Left colon (tissue), 2 donors: Measurements from ENCODE around the gene MTCH1. TPM values are rescaled to one million over a fixed set of nuclear protein-coding genes. Genes with fewer than 3 reads are reported as not detected.
"Not testable (repeated sequence)": the region's sequence is repeated elsewhere in the genome, so short reads cannot be mapped to it uniquely, and the experiment has no call there.

Experiments
- ATAC-seq: fragments of 200-7000 bp; cut with Tn5 transposase; one replicate; pipeline ENCODE4 v1.9.1; 2020; ENCODE audit warnings: mild to moderate bottlenecking, moderate library complexity
- DNase-seq, 2 donors: peaks; one replicate each; pipeline ENCODE4 v3.0.0-alpha.2; 2020
- intact Hi-C, 2 donors: fragments of 100-400 bp; cut with DNase I in 1 of 2; cut with micrococcal nuclease in 1 of 2; formaldehyde crosslinking; loops; one replicate each; pipeline versions ENCODE4 v1.11.2 to v1.14.0; 2022; cut with DNase I, micrococcal nuclease
- total RNA-seq, 2 donors: library from RNA; stranded (reverse); fragmentation: NEBNext Ultra II Directional; extraction: Animal tissue kit (Norgen Biotek cat#: 25700); gene quantifications; one replicate each; pipeline ENCODE4 v1.2.1, GENCODE V29; 2021
- donor health status: DM: no; HTN: no; CAD: no.
- donor health status: DM: yes; HTN: yes; CAD: no.

The MTCH1 gene
- total RNA-seq, 2 donors from 2014 or later, result 142 to 149 TPM

DNA sequence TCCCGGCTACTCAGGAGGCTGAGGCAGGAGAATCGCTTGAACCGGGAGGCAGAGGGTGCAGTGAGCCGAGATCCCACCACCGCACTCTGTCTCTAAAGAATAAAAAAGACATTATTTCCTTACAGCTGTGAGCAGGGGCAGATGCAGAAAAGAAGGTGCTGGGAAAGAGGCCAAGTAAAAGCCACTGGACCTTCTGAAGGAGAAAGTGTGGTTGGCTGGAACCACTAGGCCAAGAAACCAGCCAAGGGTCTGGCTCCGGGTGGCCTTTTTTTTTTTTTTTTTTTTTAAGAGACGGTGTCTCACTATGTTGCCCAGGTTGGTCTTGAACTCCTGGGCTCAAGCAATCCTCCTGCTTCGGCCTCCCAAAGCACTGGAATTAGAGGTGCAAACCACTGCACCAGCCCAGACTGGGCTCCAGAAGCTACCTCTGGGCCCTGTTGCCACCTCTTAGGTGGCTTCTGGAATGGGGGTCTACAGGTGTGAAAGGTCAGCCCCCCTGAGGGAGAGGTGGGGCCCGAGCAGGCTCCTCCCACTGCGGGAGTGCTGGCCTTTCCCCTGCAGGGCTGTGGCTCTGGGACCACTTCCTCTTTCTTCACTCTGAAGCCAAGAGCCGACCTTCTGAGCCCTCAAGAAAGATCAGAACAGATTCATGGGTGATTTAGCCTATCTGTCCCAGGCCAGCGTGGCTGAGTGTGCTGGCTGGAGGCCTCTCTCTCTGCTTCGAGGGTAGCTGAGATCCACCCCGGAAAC lies 19.2 kb upstream of the MTCH1 start, which contains the start of gene FGD2:
Gene FGD2, plus strand, starts transcription at position 595 of the 750 bp plus-strand sequence. CDS start 163 bp downstream, outside the sequence.
- ATAC-seq, result peak; percentile 52
- DNase-seq, result peak in 1 of 2 donors; percentile 53
- intact Hi-C loops, result no loop called here

DNA sequence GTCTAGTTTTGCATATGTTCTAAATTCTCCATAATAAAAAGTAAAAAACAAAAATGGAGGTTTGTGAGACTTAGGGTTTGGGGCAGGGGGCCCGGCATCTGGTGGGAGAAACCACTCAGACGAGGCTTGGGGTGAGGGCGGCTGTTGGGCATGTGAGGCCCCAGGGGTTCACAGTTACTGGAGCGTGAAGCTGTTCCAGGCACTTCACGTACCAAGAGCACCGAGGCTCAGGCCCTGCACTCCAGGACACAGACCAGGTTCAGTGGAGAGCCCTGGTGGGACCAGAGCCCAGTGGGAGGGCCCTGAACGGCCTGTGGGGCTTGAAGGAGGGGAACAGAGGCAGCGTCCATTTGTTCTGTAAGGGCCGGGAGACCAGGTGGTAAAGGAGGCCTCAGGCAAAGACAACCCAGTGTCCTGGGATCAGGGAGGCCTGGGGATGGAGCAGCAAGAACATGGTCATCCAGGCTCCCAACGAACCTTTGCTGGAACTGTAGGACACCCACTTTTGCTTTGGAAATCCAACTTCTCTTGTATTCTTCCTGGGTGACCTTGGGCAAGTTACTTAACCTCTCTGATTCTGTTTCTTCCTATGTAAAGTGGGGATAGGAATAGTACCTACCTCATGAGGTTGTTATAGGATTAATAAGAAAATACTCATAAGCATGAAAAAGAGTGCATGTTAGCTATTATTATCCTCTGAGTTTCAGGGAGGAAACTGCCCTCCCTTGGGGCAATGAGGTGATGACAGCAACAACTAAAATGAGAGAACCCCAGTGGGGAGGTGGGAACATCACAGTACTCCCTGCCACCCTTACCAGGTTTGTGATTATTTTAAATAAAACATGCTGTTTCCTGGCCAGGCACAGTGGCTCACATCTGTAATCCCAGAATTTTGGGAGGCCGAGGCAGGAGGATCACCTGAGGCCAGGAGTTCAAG lies 18.3 kb upstream of the MTCH1 start:
- intact Hi-C loops, result no loop called here
- DNase-seq (no peak), ATAC-seq (no peak)

DNA sequence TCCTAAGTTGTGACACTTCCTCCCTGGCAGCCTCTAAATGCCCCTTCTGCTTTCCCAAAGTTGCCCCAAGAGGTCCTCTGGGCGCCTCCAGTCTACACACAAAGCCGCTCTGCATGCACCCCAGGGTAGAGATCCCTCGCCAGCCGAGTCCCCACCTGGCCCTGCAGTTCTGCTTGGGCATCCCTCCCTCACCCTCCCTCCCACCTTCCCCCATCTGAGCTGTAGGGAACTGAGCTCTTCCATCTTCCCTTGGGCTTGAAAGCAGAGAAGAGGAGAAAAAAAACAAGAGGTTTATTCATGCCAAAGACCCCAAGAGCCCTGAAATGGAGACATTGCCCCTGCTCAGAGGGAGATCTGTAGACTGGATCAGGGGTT lies 13.7 kb upstream of the MTCH1 start:
- intact Hi-C loops, result no loop called here
- ATAC-seq (no peak), DNase-seq (no peak)

DNA sequence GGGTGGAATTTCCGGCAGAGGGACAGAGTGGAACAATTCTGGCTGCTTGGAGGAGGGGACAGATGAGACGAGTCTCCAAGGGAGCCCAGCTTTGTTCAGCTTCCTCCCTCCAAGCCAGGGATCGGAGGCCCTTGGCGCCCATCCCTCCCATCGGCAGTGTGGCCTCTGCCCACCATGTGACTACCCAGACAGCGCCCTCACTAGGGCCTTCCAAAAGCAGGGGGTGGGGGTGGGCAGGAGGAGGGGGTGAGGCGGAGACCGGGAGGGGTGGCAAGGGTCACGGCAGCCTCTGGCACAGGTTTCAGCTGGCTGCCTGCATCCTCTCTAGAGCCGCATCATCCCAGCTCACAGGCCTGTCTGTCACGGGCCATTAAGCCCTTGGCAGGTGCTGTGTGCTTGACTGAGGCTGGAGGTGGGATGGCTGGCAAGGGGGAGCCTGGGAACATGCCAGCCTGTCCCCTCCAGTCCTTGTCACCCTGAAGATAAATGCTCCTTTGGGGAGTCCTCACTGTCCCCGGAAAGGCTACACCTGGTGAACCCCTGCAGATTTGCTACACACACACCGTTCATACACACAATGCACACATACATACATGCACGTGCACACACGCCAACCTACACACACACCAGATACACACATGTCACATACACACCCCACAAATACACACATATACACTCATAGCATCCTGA lies 13.2 kb upstream of the MTCH1 start:
- intact Hi-C loops, result no loop called here
- DNase-seq, result no peak
- no peak for ATAC-seq

DNA sequence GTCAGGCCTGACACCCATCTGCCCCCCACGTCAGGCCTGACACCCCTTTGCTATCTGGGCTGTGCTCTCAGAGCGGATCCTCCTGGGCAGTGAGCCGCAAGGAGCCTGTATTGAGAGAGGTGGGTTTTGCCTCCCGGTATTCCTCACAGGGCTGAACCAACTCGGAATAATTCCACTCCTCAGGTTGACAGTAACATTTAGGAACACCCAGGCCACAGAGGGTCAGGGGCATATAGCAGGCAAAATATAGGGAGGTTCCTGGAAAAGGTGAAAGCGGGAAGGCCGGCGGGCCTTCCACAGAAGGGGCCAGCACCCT lies 12.7 kb upstream of the MTCH1 start:
- no peak for DNase-seq
- ATAC-seq, result no peak
- intact Hi-C loops, result no loop called here

DNA sequence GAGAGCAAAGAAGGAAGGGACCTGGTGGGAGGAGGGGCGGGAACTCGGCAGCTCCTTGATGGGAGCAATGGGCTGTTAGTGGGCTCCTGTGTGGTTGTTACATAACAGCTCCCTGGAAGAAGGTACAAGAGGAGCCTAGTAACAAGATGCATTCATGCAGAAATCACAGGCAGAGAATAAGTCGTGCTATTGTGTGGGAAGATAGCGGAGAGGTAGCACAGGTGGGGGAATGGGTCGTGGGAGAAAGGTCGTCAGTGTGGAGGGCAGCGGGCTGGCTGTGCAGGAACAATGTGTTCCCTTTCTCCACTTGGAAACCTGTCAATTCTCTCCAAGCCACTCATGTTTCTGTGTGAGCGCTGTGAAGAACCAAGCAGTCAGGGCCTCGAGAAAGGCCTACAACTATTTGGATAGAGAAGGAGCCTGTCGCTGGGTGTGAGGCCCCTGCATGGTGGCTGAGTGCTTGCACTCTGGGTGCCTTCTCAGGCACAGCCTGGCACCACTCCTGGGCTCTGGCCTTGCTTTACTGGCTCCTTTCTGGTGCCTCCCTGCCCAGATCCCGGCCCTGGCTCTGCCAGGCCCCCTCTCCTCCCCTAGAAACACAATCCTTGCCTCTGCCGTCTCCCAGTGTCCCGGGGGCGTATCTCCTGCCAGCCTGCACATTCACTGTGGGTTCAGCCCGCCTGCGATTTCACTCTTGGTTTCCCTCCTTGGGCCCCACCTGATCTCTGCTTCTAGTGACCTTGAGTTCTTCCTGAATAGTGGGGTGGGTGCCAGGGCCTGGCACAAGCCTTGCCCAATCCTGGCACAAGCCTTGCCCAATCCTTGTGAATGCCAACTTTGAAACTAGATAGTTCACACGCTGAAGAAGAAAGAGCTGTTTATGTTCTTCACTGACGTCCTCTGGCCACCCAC lies 12.1 kb upstream of the MTCH1 start:
- no peak for DNase-seq

DNA sequence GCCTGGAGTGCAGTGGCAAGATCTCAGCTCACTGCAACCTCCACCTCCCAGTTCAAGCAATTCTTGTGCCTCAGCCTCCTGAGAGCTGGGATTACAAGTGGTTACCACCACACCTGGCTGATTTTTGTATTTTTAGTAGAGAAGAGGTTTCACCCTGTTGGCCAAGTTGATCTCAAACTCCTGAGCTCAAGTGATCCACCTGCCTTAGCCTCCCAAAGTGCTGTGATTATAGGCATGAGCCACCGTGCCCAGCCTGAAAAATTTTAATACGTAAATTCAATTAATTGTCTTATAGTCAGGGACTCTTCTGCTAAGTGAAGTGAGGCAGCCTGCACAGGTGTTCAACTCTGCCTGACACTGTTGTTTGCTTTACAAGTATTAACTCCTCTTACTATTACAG lies 4.4 kb upstream of the MTCH1 start:
- DNase-seq, ATAC-seq, intact Hi-C loops: not testable (repeated sequence)

More for the DNA sequence above, 12.1 kb upstream of the MTCH1 start:
- ATAC-seq, result peak; percentile 61
- intact Hi-C loops, result no loop called here

DNA sequence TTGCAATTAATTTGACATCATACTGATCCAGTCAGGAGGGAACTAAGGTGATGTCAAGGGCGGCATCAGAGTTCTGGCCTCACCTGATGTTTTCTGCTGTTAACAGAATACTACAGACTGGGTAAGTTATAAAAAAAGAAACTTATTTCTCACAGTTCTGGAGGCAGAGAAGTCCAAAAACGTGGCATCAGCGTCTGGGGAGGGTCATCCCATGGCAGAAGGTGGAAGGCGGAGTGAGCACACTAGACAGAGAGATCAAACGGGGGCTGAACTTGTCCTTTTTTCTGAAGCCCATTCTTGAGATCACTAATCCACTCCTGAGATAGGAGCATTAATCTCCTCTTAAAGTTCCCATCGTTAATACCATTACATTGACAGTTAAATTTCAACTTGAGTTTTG lies 3.3 kb upstream of the MTCH1 start:
- ATAC-seq (no peak), DNase-seq (no peak)
- intact Hi-C loops, result loop anchor here in 1 of 2 donors (10.0 kb wide), 1 partner anchor 104 kb away; the partner anchor contains the start of gene C6orf89

DNA sequence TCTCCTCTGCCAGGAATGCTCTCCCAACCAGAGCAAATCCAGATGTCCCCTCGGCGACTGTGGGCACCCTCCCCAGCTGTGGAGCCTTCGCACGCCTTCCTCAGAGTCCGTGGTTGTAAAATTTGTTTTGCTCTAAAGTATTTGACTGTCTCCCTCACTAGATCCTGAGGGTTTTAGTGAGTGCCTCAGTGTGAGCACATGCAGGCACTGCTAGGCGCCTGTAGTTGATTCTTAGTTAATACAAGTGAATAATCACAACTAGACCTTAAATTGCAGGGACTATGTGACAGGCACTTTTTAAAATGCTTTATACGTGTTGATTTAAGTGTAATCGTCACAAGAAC lies 680 bp upstream of the MTCH1 start:
- peak; percentile 13 for ATAC-seq
- intact Hi-C loops, result loop anchor here in 1 of 2 donors (10.0 kb wide), 1 partner anchor 102 kb away; the partner anchor contains the start of gene C6orf89

DNA sequence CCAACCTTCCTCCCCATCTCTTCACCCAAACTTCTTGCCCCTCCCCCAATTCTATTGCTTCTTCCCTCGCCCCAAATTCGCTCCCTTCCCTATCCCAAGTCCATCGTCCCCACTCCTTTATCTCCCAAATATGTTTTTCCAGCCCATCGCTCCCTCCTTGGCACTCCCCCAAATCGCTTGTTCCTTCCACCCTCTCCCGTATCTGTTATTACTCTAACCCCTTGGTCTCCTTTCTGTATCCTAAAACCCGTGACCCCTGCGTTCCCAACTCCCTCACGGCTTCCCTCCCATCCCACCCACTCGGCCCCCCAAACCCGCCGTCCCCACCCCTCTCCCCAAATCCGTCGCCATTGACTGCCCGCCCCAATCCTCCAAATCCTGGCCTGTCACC lies 584 bp downstream of the MTCH1 start:
- DNase-seq (peak in 1 of 2 donors; percentile 30), ATAC-seq (no peak)
- intact Hi-C loops, result loop anchor here in 1 of 2 donors (10.0 kb wide), 1 partner anchor 101 kb away; the partner anchor contains the start of gene C6orf89

More for the DNA sequence above, 680 bp upstream of the MTCH1 start:
- no peak for DNase-seq

DNA sequence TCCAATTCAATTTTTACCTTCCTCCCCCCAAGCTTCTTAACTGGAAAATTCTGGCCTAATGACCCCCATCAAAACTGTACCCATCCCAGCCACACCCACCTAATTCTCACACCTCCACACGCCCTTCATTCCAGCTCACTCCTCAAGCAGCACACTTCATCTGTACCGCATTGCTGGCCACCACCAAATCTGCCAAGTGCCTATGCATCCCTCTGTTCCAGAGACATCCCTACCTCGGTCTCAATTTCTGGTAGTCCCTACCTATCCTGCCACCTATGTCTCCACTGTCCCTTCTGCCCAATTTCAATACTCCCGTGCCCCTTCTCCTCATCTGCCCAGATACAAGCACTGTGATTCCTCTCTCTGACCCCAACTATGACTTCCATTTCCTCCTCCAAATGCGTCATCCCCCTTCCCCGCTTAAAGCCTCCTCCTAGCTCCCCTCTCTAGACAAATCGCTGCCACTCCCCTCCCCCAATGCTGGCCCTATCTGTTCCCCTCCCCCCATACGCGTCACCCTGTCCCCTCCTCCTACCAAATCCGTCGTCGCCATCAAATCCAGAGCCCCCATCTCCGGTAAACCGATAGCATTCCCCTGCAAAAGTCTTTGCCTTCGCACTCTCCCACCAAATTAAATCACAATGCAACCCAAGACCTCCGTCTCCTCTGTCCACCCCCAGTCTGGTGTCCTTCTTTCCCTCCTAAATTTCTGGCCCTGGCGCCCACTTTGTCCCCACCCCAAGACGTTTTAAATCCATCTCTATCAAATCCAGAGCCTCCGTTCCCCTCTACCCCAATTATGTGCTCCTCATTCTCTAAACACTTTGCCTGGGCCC lies 1.2 kb downstream of the MTCH1 start:
- ATAC-seq, result no peak
- intact Hi-C loops, result loop anchor here in 1 of 2 donors (10.0 kb wide), 1 partner anchor 100 kb away; the partner anchor contains the start of gene C6orf89
- DNase-seq, result peak; percentile 60

DNA sequence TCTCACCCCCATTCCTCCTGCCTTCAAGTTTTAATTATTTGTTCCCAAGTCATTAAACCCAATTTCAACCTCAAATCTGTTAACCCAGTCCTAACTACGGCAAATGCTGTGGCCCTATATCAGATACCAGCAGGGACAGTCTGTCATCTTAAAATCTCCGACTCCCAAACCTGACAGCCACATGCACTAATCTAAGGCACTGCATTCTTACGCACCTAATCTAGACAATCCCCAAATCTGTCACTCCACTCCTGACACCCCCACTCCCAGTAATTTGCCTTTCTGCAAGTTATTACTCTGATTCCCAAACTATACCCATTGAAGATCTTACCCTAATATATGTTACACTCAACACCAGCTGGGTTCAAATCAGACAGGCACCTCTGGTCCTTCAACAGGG lies 2.5 kb downstream of the MTCH1 start:
- DNase-seq (no peak), ATAC-seq (no peak)
- intact Hi-C loops, result loop anchor here in 1 of 2 donors (10.0 kb wide), 1 partner anchor 99 kb away; the partner anchor contains the start of gene C6orf89

DNA sequence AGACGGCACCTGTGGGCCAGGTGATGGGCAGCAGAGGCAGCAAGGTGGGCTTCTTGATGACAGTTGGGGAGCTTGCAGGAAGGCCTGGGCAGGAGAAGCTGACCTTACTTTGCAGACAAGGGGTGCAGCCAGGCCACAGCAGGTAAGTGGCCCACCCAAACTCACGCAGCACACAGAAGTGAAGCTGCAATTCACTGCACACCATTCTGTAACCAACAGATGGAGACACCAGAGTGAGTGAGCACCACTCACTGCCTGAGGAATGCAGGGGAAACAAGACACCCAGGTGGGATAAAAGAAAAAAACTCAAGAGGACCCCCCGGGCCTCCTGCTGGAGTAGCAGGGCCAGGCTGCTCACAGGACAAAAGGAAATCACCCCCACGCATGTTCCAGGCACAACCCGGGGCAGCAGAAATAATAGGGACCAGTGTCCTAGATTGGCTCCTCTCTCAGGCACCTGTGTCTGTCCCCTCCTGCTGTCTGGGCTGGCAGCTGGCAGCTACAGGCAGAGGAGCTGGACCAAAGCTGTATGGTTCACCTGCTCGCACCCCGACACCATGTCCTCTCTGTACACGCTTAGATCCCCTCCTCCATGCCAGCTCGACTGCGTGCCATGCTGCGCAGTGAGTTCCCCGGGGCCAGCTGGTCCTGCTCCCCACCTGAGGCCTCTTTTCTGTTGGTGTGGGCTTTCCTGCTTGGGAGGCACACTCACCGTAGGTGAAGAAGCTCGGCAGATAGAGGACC lies 4.9 kb downstream of the MTCH1 start:
- ATAC-seq (no peak), DNase-seq (no peak)
- intact Hi-C loops, result loop anchor here in 1 of 2 donors (10.0 kb wide), 1 partner anchor 96 kb away; the partner anchor contains the start of gene C6orf89

DNA sequence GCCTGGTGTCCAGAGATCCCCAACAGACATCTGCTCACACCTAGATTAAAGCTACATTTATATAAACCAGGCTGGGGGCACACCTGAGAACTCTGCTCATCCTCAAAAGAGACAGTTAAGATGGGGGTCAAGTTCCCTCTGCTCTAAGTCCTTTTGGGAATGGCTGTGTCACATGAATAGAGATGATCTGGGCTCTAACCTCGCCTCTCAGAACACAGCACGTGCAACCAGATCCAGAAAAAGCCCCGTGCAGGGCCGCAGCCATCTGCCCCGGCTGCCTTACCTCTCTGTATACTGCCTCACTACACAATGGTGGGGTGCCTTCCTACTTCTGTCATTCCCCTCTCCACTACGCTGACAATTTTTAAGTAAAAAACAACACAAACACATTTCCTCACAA lies 5.9 kb downstream of the MTCH1 start:
- intact Hi-C loops, result loop anchor here in 1 of 2 donors (10.0 kb wide), 1 partner anchor 95 kb away; the partner anchor contains the start of gene C6orf89
- ATAC-seq, result no peak
- DNase-seq, result no peak

DNA sequence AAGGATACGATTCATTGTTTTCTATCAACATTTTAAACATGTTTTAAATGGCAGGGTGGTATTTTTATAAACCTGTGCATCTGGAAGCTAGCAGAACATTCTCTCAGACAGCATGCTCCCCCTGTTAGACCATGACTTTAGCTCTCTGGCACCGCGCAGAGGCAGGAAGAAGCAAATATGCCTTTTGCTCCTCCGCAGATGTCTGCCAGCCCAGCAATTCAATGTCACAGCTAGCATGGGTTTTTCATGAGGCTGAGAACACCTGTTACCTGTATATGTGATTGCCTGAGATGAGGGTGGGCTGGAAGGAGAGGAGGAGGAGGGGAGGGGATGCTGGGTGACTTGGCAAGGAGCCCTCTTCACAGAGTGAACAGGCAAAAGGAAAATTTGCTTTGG lies 6.7 kb downstream of the MTCH1 start:
- DNase-seq, result peak in 1 of 2 donors; percentile 37
- intact Hi-C loops, result no loop called here
- ATAC-seq, result peak; percentile 83
